GM12878 (cell line): ENCODE results near the gene SLCO4A1. TPM values are rescaled to one million over a fixed set of nuclear protein-coding genes. Genes with fewer than 3 reads are reported as not detected.
A peak's percentile ranks its signal among the peaks of the same experiment; 100 is the strongest.

Source experiments
- BACH1 ChIP-seq: fragments of 450-650 bp; IDR thresholded peaks from 2 replicates; pipeline ENCODE4 v1.6.1; 2017; ENCODE audit warnings: mild to moderate bottlenecking, borderline replicate concordance
- CHD1 ChIP-seq: IDR thresholded peaks from 2 replicates; pipeline ENCODE4 v1.6.1; 2012; ENCODE audit warnings: low read depth, low read length, improper control_type of control experiment
- CHD2 ChIP-seq: IDR thresholded peaks from 2 replicates; pipeline ENCODE4 v1.6.1; 2011; ENCODE audit warnings: low read depth, low read length, improper control_type of control experiment, borderline replicate concordance
- CREB1 ChIP-seq: IDR thresholded peaks from 2 replicates; pipeline ENCODE4 v1.6.1; 2012; ENCODE audit warnings: low read depth, mild to moderate bottlenecking, inconsistent platforms
- DPF2 ChIP-seq: fragments of 450-650 bp; IDR thresholded peaks from 2 replicates; pipeline ENCODE4 v1.6.1; 2017; ENCODE audit warnings: mild to moderate bottlenecking
- FOS ChIP-seq: IDR thresholded peaks from 3 replicates; pipeline ENCODE4 v1.6.1; 2011; ENCODE audit warnings: borderline replicate concordance; ENCODE audit not compliant: insufficient read length; ENCODE audit errors: extremely low read depth
- FOXK2 ChIP-seq: fragments of 450-650 bp; IDR thresholded peaks from 2 replicates; pipeline ENCODE4 v1.6.1; 2017; ENCODE audit warnings: mild to moderate bottlenecking, moderate library complexity
- HDAC6 ChIP-seq: fragments of 200-600 bp; sonication (generic); IDR thresholded peaks from one replicate; pipeline ENCODE4 v1.8.0; 2017; ENCODE audit warnings: antibody characterized with exemption; ENCODE audit not compliant: unreplicated experiment
- JUNB ChIP-seq: IDR thresholded peaks from 2 replicates; pipeline ENCODE4 v1.6.1; 2016; ENCODE audit warnings: antibody characterized with exemption, mild to moderate bottlenecking
- KDM1A ChIP-seq: fragments of 200-600 bp; sonication (generic); IDR thresholded peaks from 2 replicates; pipeline ENCODE4 v1.6.1; 2016; ENCODE audit warnings: borderline replicate concordance
- KLF5 ChIP-seq: fragments of 450-650 bp; IDR thresholded peaks from 2 replicates; pipeline ENCODE4 v1.6.1; 2014; ENCODE audit warnings: mild to moderate bottlenecking; ENCODE audit not compliant: partially characterized antibody
- NFYB ChIP-seq: IDR thresholded peaks from 2 replicates; pipeline ENCODE4 v1.6.1; 2011; ENCODE audit warnings: low read depth, mild to moderate bottlenecking, low read length, improper control_type of control experiment, moderate library complexity; ENCODE audit not compliant: insufficient read depth
- PML ChIP-seq: IDR thresholded peaks from 2 replicates; pipeline ENCODE4 v1.6.1; 2012; ENCODE audit warnings: low read length, inconsistent platforms
- POU2F2 ChIP-seq: IDR thresholded peaks from 3 replicates; pipeline ENCODE4 v1.6.1; 2011; ENCODE audit warnings: low read depth, mild to moderate bottlenecking, low read length, borderline replicate concordance
- PRDM15 ChIP-seq: fragments of 450-650 bp; formaldehyde crosslinking; IDR thresholded peaks from 2 replicates; pipeline ENCODE4 v1.4.0; 2020; ENCODE audit warnings: mild to moderate bottlenecking, moderate library complexity
- SMAD1 ChIP-seq: fragments of 450-650 bp; IDR thresholded peaks from 2 replicates; pipeline ENCODE4 v1.6.1; 2018; ENCODE audit warnings: mild to moderate bottlenecking, low read depth; ENCODE audit not compliant: partially characterized antibody
- STAT3 ChIP-seq: IDR thresholded peaks from 2 replicates; pipeline ENCODE4 v1.6.1; 2011; ENCODE audit warnings: low read depth, low read length, improper control_type of control experiment
- SUPT20H ChIP-seq: IDR thresholded peaks from 2 replicates; pipeline ENCODE4 v1.6.1; 2011; ENCODE audit warnings: low read depth, mild to moderate bottlenecking, low read length, moderate library complexity, borderline replicate concordance; ENCODE audit not compliant: control insufficient read depth
- TBL1XR1 ChIP-seq: IDR thresholded peaks from 2 replicates; pipeline ENCODE4 v1.6.1; 2012; ENCODE audit warnings: low read depth, low read length, improper control_type of control experiment
- ZNF207 ChIP-seq: fragments of 450-650 bp; IDR thresholded peaks from 2 replicates; pipeline ENCODE4 v1.6.1; 2014; ENCODE audit warnings: antibody characterized with exemption, mild to moderate bottlenecking, borderline replicate concordance
- ZNF384 ChIP-seq: IDR thresholded peaks from 2 replicates; pipeline ENCODE4 v1.6.1; 2012; ENCODE audit warnings: low read depth, mild to moderate bottlenecking, low read length, improper control_type of control experiment, borderline replicate concordance
- ZSCAN29 ChIP-seq: fragments of 450-650 bp; IDR thresholded peaks from 2 replicates; pipeline ENCODE4 v1.6.1; 2017; ENCODE audit warnings: mild to moderate bottlenecking, moderate library complexity
- polyA plus RNA-seq, 11 experiments: library from polyadenylated mRNA; depleted of rRNA in 4 of 11; unstranded in 6 of 11; stranded (reverse) in 5 of 11; fragments of >200 nt; fragmentation: Nextera tagmentation in 4 of 11; fragmentation: Illumina TruSeq in 1 of 11; extraction: Ambion mirVana in 4 of 11; extraction: Trizol in 1 of 11; gene quantifications; 1 replicate in 1 of 11; 2 replicates in 10 of 11; pipeline versions ENCODE4 v1.2.1 to v1.2.3, GENCODE V29; 2011 to 2016; ENCODE audit warnings: inconsistent platforms in 2 of 11, missing spikeins in 2 of 11, low read depth in 1 of 11
- total RNA-seq, 4 experiments: library from RNA; depleted of rRNA in 3 of 4; stranded (reverse); fragments of >200 nt in 3 of 4; fragmentation: Illumina TruSeq in 1 of 4; extraction: Trizol in 1 of 4; gene quantifications; 2 replicates each; pipeline versions ENCODE4 v1.2.1 to v1.2.3, GENCODE V29; 2013 to 2021
- TF ChIP-seq, protein P1 (sequence below): IDR thresholded peaks from 2 replicates; pipeline ENCODE4 v1.6.1; 2011; ENCODE audit warnings: low read depth, low read length, improper control_type of control experiment, borderline replicate concordance
- TF ChIP-seq, protein P2 (sequence below): IDR thresholded peaks from 2 replicates; pipeline ENCODE4 v1.6.1; 2012; ENCODE audit warnings: low read length, inconsistent platforms

Gene SLCO4A1
- total and polyA plus RNA-seq, 10 of the 15 experiments (the other 5 are each of a cell fraction or from before 2014, with no cell fraction given): 2.1 to 30.7 (median 12.0) TPM

DNA sequence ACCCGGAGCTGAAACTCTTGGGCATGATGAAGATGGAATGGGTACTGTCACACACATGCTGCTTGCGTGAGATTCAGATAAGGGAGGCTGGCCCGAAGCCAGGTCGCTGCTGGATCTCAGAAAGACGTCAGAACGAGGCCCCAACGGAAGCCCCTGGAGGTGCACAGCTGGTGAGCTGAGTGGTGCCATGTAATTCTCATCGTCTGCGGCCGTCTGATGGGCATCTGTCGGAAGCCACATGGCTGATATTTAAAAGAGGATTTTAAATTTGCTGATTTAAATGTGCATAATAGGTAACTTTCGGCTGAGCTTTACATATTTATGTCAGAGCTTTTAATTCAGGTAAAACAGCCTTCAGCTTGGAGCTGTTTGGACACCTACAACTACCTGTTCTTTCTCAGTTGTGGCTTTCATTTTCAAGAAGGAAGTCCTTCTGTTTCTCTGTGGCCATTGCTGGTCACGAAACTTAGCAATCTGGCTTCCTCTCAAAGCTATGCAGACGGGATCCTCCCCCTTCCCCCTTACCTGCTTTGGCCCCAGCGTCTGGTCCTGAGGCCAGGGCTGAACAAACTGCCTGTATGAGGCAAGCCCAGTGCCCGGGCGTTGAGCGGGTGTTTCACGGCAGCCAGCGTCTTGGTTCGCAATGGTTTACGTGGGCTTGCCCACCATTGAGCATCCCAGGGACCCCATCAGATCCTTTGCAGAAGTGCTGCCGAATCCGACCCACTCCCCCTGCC lies 9.2 kb downstream of the SLCO4A1 start (continued):
- no peak for TF ChIP-seq HDAC6
- no peak for TF ChIP-seq CHD1
- no peak for TF ChIP-seq NFYB
- no peak for TF ChIP-seq PRDM15 (CRISPR knock-in tag)
- no peak; the same call in none of the 2 replicates for TF ChIP-seq CHD2
- peak; percentile 39 for TF ChIP-seq SMAD1
- TF ChIP-seq TBL1XR1: peak; percentile 66; the same call in 1 of the 2 replicates
- peak; percentile 55; the same call in 1 of the 2 replicates for TF ChIP-seq PML
- 0 out of 2 replicates have a peak, but pooled peaks have one; percentile 59 for TF ChIP-seq STAT3
- TF ChIP-seq JUNB: peak; percentile 15; the same call in 1 of the 2 replicates
- TF ChIP-seq ZSCAN29: no peak
- peak; percentile 31 for TF ChIP-seq KLF5
- TF ChIP-seq FOXK2: no peak
- TF ChIP-seq POU2F2: peak; percentile 37; the same call in 1 of the 3 replicates
- no peak for TF ChIP-seq SUPT20H
- no peak for TF ChIP-seq KDM1A
- TF ChIP-seq BACH1: no peak
- TF ChIP-seq CREB1: no peak
- TF ChIP-seq ZNF384: no peak
- peak; percentile 48; the same call in 1 of the 2 replicates for TF ChIP-seq ZNF207
- TF ChIP-seq, protein P1, sequence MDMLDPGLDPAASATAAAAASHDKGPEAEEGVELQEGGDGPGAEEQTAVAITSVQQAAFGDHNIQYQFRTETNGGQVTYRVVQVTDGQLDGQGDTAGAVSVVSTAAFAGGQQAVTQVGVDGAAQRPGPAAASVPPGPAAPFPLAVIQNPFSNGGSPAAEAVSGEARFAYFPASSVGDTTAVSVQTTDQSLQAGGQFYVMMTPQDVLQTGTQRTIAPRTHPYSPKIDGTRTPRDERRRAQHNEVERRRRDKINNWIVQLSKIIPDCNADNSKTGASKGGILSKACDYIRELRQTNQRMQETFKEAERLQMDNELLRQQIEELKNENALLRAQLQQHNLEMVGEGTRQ: no peak
- TF ChIP-seq DPF2: peak; percentile 58; the same call in 1 of the 2 replicates
- TF ChIP-seq FOS: no peak
- TF ChIP-seq, protein P2, sequence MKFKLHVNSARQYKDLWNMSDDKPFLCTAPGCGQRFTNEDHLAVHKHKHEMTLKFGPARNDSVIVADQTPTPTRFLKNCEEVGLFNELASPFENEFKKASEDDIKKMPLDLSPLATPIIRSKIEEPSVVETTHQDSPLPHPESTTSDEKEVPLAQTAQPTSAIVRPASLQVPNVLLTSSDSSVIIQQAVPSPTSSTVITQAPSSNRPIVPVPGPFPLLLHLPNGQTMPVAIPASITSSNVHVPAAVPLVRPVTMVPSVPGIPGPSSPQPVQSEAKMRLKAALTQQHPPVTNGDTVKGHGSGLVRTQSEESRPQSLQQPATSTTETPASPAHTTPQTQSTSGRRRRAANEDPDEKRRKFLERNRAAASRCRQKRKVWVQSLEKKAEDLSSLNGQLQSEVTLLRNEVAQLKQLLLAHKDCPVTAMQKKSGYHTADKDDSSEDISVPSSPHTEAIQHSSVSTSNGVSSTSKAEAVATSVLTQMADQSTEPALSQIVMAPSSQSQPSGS: no peak
